Inflammatory macrophage treated with lipopolysaccharide for 4 hours (primary cell): ENCODE results near the gene KANSL1.
"Not testable (repeated sequence)": the region's sequence is repeated elsewhere in the genome, so short reads cannot be mapped to it uniquely, and the experiment has no call there.

Experiments
- DNase-seq: peaks from one replicate; pipeline ENCODE4 v3.0.0-alpha.2; 2020

The KANSL1 gene

DNA sequence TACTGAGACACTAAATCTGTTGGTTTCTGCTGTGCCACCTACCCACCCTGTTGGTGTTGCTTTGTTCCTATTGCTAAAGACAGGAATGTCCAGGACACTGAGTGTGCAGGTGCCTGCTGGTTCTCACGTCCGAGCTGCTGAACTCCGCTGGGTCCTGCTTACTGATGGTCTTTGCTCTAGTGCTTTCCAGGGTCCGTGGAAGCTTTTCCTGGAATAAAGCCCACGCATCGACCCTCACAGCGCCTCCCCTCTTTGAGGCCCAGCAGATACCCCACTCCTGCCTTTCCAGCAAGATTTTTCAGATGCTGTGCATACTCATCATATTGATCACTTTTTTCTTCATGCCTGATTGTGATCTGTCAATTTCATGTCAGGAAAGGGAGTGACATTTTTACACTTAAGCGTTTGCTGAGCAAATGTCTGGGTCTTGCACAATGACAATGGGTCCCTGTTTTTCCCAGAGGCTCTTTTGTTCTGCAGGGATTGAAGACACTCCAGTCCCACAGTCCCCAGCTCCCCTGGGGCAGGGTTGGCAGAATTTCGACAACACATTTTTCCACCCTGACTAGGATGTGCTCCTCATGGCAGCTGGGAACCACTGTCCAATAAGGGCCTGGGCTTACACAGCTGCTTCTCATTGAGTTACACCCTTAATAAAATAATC is 179.6 kb downstream of the KANSL1 start:
- DNase-seq: no peak

DNA sequence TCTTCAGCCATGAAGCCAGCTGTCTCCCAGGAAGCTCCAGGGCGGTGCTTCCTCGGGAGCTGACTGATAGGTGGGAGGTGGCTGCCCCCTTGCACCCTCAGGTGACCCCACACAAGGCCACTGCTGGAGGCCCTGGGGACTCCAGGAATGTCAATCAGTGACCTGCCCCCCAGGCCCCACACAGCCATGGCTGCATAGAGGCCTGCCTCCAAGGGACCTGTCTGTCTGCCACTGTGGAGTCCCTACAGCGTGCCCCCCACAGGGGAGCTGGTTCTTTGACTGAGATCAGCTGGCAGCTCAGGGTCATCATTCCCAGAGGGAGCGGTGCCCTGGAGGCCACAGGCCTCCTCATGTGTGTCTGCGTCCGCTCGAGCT is 180.1 kb downstream of the KANSL1 start:
- no peak for DNase-seq

- DNase-seq: no peak
Measured at GRCh38 chr17:46012506-46013079, 180.6 kb downstream of the KANSL1 start.

DNA sequence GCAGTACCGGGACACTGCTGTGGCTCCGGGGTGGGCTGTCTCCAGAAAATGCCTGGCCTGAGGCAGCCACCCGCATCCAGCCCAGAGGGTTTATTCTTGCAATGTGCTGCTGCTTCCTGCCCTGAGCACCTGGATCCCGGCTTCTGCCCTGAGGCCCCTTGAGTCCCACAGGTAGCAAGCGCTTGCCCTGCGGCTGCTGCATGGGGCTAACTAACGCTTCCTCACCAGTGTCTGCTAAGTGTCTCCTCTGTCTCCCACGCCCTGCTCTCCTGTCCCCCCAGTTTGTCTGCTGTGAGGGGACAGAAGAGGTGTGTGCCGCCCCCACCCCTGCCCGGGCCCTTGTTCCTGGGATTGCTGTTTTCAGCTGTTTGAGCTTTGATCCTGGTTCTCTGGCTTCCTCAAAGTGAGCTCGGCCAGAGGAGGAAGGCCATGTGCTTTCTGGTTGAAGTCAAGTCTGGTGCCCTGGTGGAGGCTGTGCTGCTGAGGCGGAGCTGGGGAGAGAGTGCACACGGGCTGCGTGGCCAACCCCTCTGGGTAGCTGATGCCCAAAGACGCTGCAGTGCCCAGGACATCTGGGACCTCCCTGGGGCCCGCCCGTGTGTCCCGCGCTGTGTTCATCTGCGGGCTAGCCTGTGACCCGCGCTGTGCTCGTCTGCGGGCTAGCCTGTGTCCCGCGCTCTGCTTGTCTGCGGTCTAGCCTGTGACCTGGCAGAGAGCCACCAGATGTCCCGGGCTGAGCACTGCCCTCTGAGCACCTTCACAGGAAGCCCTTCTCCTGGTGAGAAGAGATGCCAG is 181.3 kb downstream of the KANSL1 start:
- DNase-seq: no peak

DNA sequence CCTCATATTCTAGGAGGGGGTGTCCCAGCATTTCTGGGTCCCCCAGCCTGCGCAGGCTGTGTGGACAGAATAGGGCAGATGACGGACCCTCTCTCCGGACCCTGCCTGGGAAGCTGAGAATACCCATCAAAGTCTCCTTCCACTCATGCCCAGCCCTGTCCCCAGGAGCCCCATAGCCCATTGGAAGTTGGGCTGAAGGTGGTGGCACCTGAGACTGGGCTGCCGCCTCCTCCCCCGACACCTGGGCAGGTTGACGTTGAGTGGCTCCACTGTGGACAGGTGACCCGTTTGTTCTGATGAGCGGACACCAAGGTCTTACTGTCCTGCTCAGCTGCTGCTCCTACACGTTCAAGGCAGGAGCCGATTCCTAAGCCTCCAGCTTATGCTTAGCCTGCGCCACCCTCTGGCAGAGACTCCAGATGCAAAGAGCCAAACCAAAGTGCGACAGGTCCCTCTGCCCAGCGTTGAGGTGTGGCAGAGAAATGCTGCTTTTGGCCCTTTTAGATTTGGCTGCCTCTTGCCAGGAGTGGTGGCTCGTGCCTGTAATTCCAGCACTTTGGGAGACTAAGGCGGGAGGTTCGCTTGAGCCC is 182.5 kb downstream of the KANSL1 start:
- DNase-seq: no peak

- no peak for DNase-seq
Measured at GRCh38 chr17:46009681-46010596, 183.3 kb downstream of the KANSL1 start.

DNA sequence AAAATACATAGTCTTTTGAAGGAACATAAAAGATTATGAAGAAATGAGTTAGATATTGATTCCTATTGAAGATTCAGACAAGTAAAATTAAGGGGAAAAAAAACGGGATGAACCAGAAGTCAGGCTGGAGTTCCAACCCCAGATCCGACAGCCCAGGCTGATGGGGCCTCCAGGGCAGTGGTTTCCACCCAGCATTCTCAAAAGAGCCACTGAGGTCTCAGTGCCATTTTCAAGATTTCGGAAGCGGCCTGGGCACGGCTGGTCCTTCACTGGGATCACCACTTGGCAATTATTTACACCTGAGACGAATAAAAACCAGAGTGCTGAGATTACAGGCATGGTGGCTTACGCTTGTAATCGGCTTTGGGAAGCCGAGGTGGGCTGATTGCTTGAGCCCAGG is 184.6 kb downstream of the KANSL1 start:
- no peak for DNase-seq

DNA sequence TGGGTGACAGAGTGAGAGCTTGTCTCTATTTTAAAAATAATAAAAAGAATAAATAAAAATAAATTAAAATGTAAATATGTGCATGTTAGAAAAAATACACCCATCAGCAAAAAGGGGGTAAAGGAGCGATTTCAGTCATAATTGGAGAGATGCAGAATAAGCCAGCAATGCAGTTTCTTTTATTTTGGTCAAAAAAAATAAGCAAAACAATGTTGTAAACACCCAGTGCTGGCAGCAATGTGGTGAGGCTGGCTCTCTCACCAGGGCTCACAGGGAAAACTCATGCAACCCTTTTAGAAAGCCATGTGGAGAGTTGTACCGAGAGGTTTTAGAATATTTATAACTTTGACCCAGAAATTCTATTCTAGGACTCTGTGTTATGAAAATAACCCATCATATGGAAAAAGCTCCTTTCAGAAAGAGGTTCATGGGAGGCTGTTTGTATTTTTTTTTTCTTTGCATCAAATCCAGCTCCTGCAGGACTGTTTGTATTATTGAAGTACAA is 185.7 kb downstream of the KANSL1 start:
- DNase-seq: no peak

GRCh38 chr17:46006082-46006481 is 187.1 kb downstream of the KANSL1 start:
- DNase-seq: not testable (repeated sequence)

DNA sequence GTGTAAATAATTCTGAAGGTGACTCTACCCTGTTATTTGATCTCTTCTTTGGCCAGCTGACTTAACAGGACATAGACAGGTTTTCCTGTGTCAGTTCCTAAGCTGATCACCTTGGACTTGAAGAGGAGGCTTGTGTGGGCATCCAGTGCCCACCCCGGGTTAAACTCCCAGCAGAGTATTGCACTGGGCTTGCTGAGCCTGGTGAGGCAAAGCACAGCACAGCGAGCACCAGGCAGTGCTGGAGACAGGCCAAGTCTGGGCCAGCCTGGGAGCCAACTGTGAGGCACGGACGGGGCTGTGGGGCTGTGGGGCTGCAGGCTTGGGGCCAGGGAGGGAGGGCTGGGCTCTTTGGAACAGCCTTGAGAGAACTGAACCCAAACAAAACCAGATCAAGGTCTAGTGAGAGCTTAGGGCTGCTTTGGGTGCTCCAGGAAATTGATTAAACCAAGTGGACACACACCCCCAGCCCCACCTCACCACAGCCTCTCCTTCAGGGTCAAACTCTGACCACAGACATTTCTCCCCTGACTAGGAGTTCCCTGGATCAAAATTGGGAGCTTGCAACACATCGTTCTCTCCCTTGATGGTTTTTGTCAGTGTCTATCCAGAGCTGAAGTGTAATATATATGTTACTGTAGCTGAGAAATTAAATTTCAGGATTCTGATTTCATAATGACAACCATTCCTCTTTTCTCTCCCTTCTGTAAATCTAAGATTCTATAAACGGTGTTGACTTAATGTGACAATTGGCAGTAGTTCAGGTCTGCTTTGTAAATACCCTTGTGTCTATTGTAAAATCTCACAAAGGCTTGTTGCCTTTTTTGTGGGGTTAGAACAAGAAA is 189.1 kb downstream of the KANSL1 start:
- DNase-seq: no peak

- DNase-seq: no peak
Measured at GRCh38 chr17:46002973-46003316, 190.3 kb downstream of the KANSL1 start.

DNA sequence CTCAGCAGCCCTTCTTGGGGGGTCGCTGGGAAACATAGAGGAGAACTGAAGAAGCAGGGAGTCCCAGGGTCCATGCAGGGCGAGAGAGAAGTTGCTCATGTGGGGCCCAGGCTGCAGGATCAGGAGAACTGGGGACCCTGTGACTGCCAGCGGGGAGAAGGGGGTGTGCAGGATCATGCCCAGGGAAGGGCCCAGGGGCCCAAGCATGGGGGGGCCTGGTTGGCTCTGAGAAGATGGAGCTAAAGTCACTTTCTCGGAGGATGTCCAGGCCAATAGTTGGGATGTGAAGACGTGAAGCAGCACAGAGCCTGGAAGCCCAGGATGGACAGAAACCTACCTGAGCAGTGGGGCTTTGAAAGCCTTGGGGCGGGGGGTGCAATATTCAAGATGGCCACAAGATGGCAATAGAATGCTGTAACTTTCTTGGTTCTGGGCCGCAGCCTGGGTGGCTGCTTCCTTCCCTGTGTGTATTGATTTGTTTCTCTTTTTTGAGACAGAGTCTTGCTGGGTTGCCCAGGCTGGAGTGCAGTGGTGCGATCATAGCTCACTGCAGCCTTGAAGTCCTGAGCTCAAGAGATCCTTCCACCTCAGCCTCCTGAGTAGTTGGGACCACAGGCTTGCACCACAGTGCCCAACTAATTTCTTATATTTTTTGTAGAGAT is 190.8 kb downstream of the KANSL1 start:
- peak; percentile 57 for DNase-seq

DNA sequence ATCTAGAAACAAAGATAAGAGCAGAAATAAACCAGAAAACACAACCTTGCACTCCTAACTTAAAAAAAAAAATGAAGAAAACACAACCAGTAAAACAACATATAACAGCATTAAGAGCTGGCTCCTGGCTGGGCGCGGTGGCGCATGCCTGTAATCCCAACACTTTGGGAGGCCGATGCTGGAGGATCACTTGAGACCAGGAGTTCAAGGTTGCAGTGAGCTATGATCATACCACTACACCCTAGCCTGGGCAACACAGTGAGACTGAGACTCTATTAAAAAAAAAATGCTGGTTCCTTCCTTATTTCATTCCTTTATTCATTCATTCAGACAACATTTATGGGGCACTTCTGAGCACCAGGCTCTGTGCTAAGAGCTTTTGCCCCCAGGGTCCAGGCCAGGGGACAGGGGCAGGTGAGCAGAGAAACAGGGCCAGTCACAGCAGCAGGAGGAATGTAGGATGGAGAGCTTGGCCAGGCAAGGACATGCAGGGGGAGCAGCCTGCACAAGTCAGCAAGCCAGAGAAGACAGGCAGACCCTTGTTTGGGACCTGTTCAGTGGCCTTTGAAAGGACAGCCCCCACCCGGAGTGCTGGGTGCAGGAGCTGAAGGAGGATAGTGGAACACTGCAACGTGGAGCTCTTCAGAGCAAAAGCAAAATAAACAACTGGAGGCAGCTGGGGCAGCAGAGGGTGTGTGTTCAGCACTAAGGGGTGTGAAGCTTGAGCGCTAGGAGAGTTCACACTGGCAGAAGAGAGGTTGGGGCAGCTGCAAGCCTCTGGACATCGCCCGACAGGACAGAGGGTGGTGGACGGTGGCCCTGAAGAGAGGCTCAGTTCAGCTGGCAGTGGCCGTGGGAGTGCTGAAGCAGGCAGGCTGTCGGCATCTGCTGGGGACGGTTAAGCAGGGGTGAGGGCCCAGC is 191.6 kb downstream of the KANSL1 start:
- no peak for DNase-seq

DNA sequence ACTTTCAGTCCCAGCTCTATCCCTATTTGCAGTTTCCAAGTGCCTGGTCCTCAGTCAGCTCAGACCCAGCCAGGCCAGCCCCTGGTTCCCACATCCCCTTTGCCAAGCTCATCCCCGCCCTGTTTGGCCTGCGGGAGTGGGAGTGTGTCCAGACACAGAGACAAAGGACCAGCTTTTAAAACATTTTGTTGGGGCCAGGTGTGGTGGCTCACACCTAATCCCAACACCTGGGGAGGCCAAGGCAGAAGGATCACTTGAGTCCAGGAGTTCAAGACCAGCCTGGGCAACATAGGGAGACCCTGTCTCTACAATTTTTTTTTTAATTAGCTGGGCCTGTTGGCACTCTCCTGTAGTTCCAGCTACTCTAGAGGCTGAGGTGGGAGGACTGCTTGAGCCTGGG is 192.5 kb downstream of the KANSL1 start:
- DNase-seq: no peak

DNA sequence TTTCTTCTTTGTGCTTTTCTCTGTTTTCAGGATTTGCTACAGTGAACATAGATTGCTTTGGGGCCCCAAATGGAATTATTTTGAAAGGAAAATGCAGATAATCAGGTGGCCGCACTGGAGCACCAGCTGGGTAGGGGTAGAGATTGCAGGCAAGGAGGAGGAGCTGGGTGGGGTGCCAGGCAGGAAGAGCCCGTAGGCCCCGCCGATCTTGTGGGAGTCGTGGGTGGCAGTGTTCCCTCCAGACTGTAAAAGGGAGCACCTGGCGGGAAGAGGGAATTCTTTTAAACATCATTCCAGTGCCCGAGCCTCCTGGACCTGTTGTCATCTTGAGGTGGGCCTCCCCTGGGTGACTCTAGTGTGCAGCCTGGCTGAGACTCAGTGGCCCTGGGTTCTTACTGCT is 192.9 kb downstream of the KANSL1 start:
- no peak for DNase-seq

DNA sequence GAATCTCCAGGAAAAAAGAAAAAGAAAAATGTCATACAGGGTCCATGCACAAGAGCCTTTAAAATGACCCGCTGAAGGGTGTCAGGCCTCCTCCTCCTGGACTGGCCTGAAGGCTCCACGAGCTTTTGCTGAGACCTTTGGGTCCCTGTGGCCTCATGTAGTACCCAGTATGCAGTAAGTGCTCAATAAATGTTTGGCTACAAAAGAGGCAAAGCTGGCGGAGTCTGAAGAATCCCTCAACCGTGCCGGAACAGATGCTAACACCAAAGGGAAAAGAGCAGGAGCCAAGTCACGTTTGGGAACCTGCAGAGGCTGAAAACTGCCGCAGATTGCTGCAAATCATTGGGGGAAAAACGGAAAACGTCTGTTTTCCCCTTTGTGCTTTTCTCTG is 193.3 kb downstream of the KANSL1 start:
- DNase-seq: no peak

GRCh38 chr17:45998987-45999899 is 194.0 kb downstream of the KANSL1 start, which contains the start of gene STH:
STH (plus strand) TSS chr17:45999250; CDS start chr17:45999280, 30 bp downstream.
- DNase-seq: no peak

DNA sequence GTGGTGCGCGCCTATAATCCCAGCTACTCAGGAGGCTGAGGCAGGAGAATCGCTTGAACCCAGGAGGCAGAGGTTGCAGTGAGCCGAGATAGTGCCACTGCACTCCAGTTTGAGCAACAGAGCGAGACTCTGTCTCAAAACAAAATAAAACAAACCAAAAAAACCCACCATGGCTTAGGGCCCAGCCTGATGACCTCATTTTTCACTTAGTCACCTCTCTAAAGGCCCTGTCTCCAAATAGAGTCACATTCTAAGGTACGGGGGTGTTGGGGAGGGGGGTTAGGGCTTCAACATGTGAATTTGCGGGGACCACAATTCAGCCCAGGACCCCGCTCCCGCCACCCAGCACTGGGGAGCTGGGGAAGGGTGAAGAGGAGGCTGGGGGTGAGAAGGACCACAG is 195.6 kb downstream of the KANSL1 start:
- DNase-seq: no peak

DNA sequence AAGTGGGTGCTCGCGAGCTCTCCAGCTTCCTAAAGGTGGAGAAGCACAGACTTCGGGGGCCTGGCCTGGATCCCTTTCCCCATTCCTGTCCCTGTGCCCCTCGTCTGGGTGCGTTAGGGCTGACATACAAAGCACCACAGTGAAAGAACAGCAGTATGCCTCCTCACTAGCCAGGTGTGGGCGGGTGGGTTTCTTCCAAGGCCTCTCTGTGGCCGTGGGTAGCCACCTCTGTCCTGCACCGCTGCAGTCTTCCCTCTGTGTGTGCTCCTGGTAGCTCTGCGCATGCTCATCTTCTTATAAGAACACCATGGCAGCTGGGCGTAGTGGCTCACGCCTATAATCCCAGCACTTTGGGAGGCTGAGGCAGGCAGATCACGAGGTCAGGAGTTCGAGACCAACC is 196.1 kb downstream of the KANSL1 start:
- DNase-seq: no peak
